ENCODE measurements around the gene RPUSD1. TPM values are rescaled to one million over a fixed set of nuclear protein-coding genes. Genes with fewer than 3 reads are reported as not detected.

The RPUSD1 gene
- total and polyA plus RNA-seq, 7 donors, result 10.7 to 31.1 (median 14.7) TPM

- WGBS, 2 donors, result 48 to 64% methylated on average over 33 of the region's 33 CpGs
- no peak for TF ChIP-seq POLR2AphosphoS5 (IDR thresholded peaks at IDR 0.05)
- TF ChIP-seq EP300 (IDR thresholded peaks at IDR 0.05), result no peak
- Histone ChIP-seq H3K9me3 (no peaks in the 10 kb centered on the region), H3K27me3 (peaks cover 14 to 47% (median 37%) of the 10 kb centered on the region in 3 donors), H3K4me3 (no peak overlapping the region), H3K27ac (no peak overlapping the region), H3K36me3 (no peaks in the 10 kb centered on the region), H3K4me1 (peaks cover 0 to 31% (median 20%) of the 10 kb centered on the region in 4 donors)
- intact Hi-C loops (cut with DNase I), result loop anchor here (5.0 kb wide), 1 partner anchor 163 kb away; no protein-coding TSS in a partner anchor
- DNase-seq, result no peak
Measured at GRCh38 chr16:804193-805048, 16.2 kb upstream of the RPUSD1 start.

DNA sequence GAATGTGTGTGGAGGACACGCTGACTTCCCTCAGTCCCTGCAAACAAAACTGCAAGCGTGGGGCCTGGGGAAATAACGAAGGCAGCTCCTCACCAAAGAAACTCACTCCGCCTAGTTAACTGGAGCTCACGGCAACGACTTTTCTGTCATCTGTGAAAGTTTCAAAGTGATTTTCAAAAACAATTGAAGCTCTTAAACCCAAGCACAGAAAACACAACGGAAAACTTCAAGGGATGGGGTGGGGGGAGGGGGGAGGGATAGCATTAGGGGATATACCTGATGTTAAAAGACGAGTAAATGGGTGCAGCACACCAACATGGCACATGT, 15.5 kb upstream of the RPUSD1 start:
- no peaks in the 10 kb centered on the region for H3K36me3 ChIP-seq
- H3K27ac ChIP-seq, result no peak overlapping the region
- WGBS, 2 donors, result 34 to 57% methylated on average over 8 of the region's 8 CpGs
- no peak overlapping the region for H3K4me3 ChIP-seq
- no peaks in the 10 kb centered on the region for H3K9me3 ChIP-seq
- no peak for DNase-seq
- TF ChIP-seq EP300 (IDR thresholded peaks at IDR 0.05) (no peak), POLR2AphosphoS5 (IDR thresholded peaks at IDR 0.05) (no peak), POLR2A (IDR thresholded peaks at IDR 0.05) (no peak)
- TF ChIP-seq, protein P1, sequence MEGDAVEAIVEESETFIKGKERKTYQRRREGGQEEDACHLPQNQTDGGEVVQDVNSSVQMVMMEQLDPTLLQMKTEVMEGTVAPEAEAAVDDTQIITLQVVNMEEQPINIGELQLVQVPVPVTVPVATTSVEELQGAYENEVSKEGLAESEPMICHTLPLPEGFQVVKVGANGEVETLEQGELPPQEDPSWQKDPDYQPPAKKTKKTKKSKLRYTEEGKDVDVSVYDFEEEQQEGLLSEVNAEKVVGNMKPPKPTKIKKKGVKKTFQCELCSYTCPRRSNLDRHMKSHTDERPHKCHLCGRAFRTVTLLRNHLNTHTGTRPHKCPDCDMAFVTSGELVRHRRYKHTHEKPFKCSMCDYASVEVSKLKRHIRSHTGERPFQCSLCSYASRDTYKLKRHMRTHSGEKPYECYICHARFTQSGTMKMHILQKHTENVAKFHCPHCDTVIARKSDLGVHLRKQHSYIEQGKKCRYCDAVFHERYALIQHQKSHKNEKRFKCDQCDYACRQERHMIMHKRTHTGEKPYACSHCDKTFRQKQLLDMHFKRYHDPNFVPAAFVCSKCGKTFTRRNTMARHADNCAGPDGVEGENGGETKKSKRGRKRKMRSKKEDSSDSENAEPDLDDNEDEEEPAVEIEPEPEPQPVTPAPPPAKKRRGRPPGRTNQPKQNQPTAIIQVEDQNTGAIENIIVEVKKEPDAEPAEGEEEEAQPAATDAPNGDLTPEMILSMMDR (IDR thresholded peaks at IDR 0.05), result no peak
- peaks cover 14 to 54% (median 44%) of the 10 kb centered on the region in 3 donors for H3K27me3 ChIP-seq
- intact Hi-C loops (cut with DNase I), result no loop called here
- H3K4me1 ChIP-seq, result peaks cover 0 to 26% (median 18%) of the 10 kb centered on the region in 4 donors

GRCh38 chr16:802914-803753, 15.0 kb upstream of the RPUSD1 start:
- Histone ChIP-seq H3K4me1 (peaks cover 0 to 20% (median 12%) of the 10 kb centered on the region in 4 donors), H3K27me3 (peaks cover 14 to 60% (median 47%) of the 10 kb centered on the region in 3 donors), H3K27ac (no peak overlapping the region), H3K4me3 (no peak overlapping the region), H3K36me3 (no peaks in the 10 kb centered on the region), H3K9me3 (peaks cover 0 to 3% (median 0%) of the 10 kb centered on the region in 4 donors)
- intact Hi-C loops (cut with DNase I), result no loop called here
- no peak for DNase-seq
- 71 to 76% methylated on average over 33 of the region's 33 CpGs for WGBS, 2 donors
- no peak for TF ChIP-seq EP300 (IDR thresholded peaks at IDR 0.05)
- no peak for TF ChIP-seq POLR2A (IDR thresholded peaks at IDR 0.05)
- TF ChIP-seq, protein P1 (IDR thresholded peaks at IDR 0.05), result no peak
- TF ChIP-seq POLR2AphosphoS5 (IDR thresholded peaks at IDR 0.05), result no peak

GRCh38 chr16:802461-802860, 14.3 kb upstream of the RPUSD1 start:
- Histone ChIP-seq H3K9me3 (peaks cover 0 to 3% (median 0%) of the 10 kb centered on the region in 4 donors), H3K27me3 (peaks cover 14 to 67% (median 53%) of the 10 kb centered on the region in 3 donors), H3K4me3 (no peak overlapping the region), H3K36me3 (no peaks in the 10 kb centered on the region), H3K27ac (no peak overlapping the region), H3K4me1 (peaks cover 0 to 17% (median 11%) of the 10 kb centered on the region in 4 donors)
- 55 to 73% methylated on average over 7 of the region's 7 CpGs for WGBS, 2 donors
- intact Hi-C loops (cut with DNase I), result no loop called here
- no peak for DNase-seq
- no peak for TF ChIP-seq POLR2AphosphoS5 (IDR thresholded peaks at IDR 0.05)
- no peak for TF ChIP-seq POLR2A (IDR thresholded peaks at IDR 0.05)
- TF ChIP-seq, protein P1 (IDR thresholded peaks at IDR 0.05), result no peak
- TF ChIP-seq EP300 (IDR thresholded peaks at IDR 0.05), result no peak

Data from sigmoid colon (tissue), 7 donors.